HCT116 (cell line): ENCODE measurements around the gene ADD2. TPM values are rescaled to one million over a fixed set of nuclear protein-coding genes. Genes with fewer than 3 reads are reported as not detected.

Experiments used
- ATAC-seq: fragments of 200-7000 bp; cut with Tn5 transposase; 2 replicates; pipeline ENCODE4 v1.9.1; 2020; ENCODE audit warnings: mild to moderate bottlenecking, moderate library complexity
- BruUV-seq: library from RNA; stranded (reverse); fragments of 400-500 nt; replicated peaks from 2 replicates; lab custom pipeline; 2021; lab: Mats Ljungman, UMichigan
- CTCF ChIA-PET: fragments of 300-600 bp; sonication (Branson Sonifier 250); formaldehyde crosslinking; loops from one replicate; lab custom pipeline; 2021; ENCODE audit warnings: antibody characterized with exemption; lab: Charles Lee
- POLR2A ChIA-PET: fragments of 300-600, 350-600 bp; sonication (Branson Sonifier 250); formaldehyde crosslinking; loops from one replicate; lab custom pipeline; 2021; ENCODE audit warnings: antibody characterized with exemption; lab: Charles Lee
- RAD21 ChIA-PET, 2 experiments: fragments of 300-600 bp; sonication (Branson Sonifier 250); formaldehyde crosslinking; loops; one replicate each; lab custom pipeline; 2023; ENCODE audit warnings: low total read pairs in 2 of 2; ENCODE audit not compliant: uncharacterized antibody in 2 of 2, unreplicated experiment in 2 of 2, low non-redundant PET in 1 of 2; lab: Charles Lee
- DNase-seq: peaks from one replicate; pipeline ENCODE4 v3.0.0-alpha.2; 2010; ENCODE audit warnings: low read depth, low spot score
- H2AFZ ChIP-seq: fragments of 200-600 bp; shearing (Covaris generic), sonication (generic); 2 replicates; pipeline ENCODE4 v1.6.1; 2017; ENCODE audit warnings: low read depth, mixed run types, mixed read lengths, antibody characterized with exemption, low read length; ENCODE audit not compliant: poor library complexity, severe bottlenecking
- H3K27ac ChIP-seq: 2 replicates; pipeline ENCODE4 v1.5.1; 2012; ENCODE audit warnings: low read depth, low read length
- H3K27me3 ChIP-seq: fragments of 200-600 bp; sonication (generic); 2 replicates; pipeline ENCODE4 v1.6.1; 2016; ENCODE audit warnings: mixed run types, low read length, mixed read lengths; ENCODE audit not compliant: insufficient read depth
- H3K36me3 ChIP-seq, 2 experiments: fragments of 200-500 bp in 1 of 2; fragments of 200-600 bp in 1 of 2; sonication (Bioruptor generic) in 1 of 2; sonication (generic) in 1 of 2; 2 replicates each; pipeline versions ENCODE4 v1.5.1 to v1.6.1; 2014 to 2016; ENCODE audit warnings: low read length in 2 of 2, inconsistent platforms in 1 of 2, mixed read lengths in 1 of 2, mixed run types in 1 of 2; ENCODE audit not compliant: insufficient read depth in 2 of 2, control insufficient read depth in 1 of 2
- H3K4me1 ChIP-seq, 2 experiments: fragments of 200-600 bp in 1 of 2; sonication (generic) in 1 of 2; 2 replicates each; pipeline versions ENCODE4 v1.5.1 to v1.6.1; 2012 to 2017; ENCODE audit warnings: low read length in 2 of 2, inconsistent platforms in 1 of 2, mild to moderate bottlenecking in 1 of 2, mixed read lengths in 1 of 2, mixed run types in 1 of 2, moderate library complexity in 1 of 2; ENCODE audit not compliant: insufficient read depth in 2 of 2, control insufficient read depth in 1 of 2
- H3K4me2 ChIP-seq: fragments of 200-600 bp; sonication (generic); 2 replicates; pipeline ENCODE4 v1.6.1; 2017; ENCODE audit warnings: mixed run types, low read length, mixed read lengths
- H3K4me3 ChIP-seq, 2 experiments: fragments of 200-600 bp in 1 of 2; sonication (generic) in 1 of 2; replicated peaks in 1 of 2; 2 replicates each; pipeline ENCODE4 v1.5.1; 2011 to 2016; ENCODE audit warnings: low read length in 2 of 2, control low read depth in 1 of 2, low read depth in 1 of 2, mild to moderate bottlenecking in 1 of 2, mixed read lengths in 1 of 2, mixed run types in 1 of 2
- H3K79me2 ChIP-seq: fragments of 200-600 bp; sonication (generic); 2 replicates; pipeline ENCODE4 v1.6.1; 2017; ENCODE audit warnings: mild to moderate bottlenecking, mixed run types, low read length, moderate library complexity, mixed read lengths; ENCODE audit not compliant: insufficient read depth
- H3K9ac ChIP-seq: fragments of 200-600 bp; sonication (generic); 2 replicates; pipeline ENCODE4 v1.6.1; 2016; ENCODE audit warnings: low read length, mixed read lengths
- H3K9me2 ChIP-seq: fragments of 200-600 bp; sonication (generic), shearing (Covaris generic); 2 replicates; pipeline ENCODE4 v1.6.1; 2017; ENCODE audit warnings: mixed run types, mild to moderate bottlenecking, moderate library complexity; ENCODE audit not compliant: insufficient read depth
- H3K9me3 ChIP-seq, 2 experiments: fragments of 200-500 bp in 1 of 2; fragments of 200-600 bp in 1 of 2; sonication (Bioruptor generic) in 1 of 2; sonication (generic) in 1 of 2; 2 replicates each; pipeline ENCODE4 v1.6.1; 2014 to 2017; ENCODE audit warnings: low read length in 2 of 2, mixed read lengths in 2 of 2, inconsistent platforms in 1 of 2, low read depth in 1 of 2, mild to moderate bottlenecking in 1 of 2, mixed run types in 1 of 2, moderate library complexity in 1 of 2; ENCODE audit not compliant: control insufficient read depth in 1 of 2, insufficient read depth in 1 of 2
- H4K20me1 ChIP-seq: fragments of 200-600 bp; sonication (generic), shearing (Covaris generic); 2 replicates; pipeline ENCODE4 v1.6.1; 2017; ENCODE audit warnings: mixed run types, mild to moderate bottlenecking, moderate library complexity; ENCODE audit not compliant: insufficient read depth
- CBX3 ChIP-seq: IDR thresholded peaks from 2 replicates; pipeline ENCODE4 v1.6.1; 2012; ENCODE audit warnings: low read depth
- CTCF ChIP-seq, 3 experiments: fragments of 200-600 bp in 1 of 3; sonication (generic) in 1 of 3; IDR thresholded peaks in 2 of 3; conservative IDR thresholded peaks in 1 of 3; 2 replicates each; pipeline ENCODE4 v1.5.1; 2012 to 2017; ENCODE audit warnings: low read depth in 2 of 3, low read length in 2 of 3, antibody characterized with exemption in 1 of 3, borderline replicate concordance in 1 of 3, control low read depth in 1 of 3, mild to moderate bottlenecking in 1 of 3, mixed read lengths in 1 of 3, mixed run types in 1 of 3, moderate library complexity in 1 of 3; ENCODE audit not compliant: insufficient read depth in 1 of 3
- EGR1 ChIP-seq: IDR thresholded peaks from 2 replicates; pipeline ENCODE4 v1.6.1; 2012; ENCODE audit warnings: low read depth
- FOSL1 ChIP-seq: IDR thresholded peaks from 2 replicates; pipeline ENCODE4 v1.6.1; 2012; ENCODE audit warnings: low read depth
- SIN3A ChIP-seq: IDR thresholded peaks from 2 replicates; pipeline ENCODE4 v1.6.1; 2012; ENCODE audit warnings: low read depth
- SP1 ChIP-seq: IDR thresholded peaks from 2 replicates; pipeline ENCODE4 v1.6.1; 2012; ENCODE audit warnings: low read depth
- TCF7L2 ChIP-seq: IDR thresholded peaks from 2 replicates; pipeline ENCODE4 v1.7.0; 2011; ENCODE audit warnings: borderline replicate concordance, inconsistent platforms; ENCODE audit not compliant: insufficient read depth, insufficient read length; ENCODE audit errors: extremely low read depth
- intact Hi-C: fragments of 100-400 bp; cut with micrococcal nuclease; formaldehyde crosslinking; loops from 2 replicates; pipeline ENCODE4 v1.10.0; 2022
- total RNA-seq: library from RNA; stranded (reverse); gene quantifications from one replicate; pipeline ENCODE4 v1.2.1, GENCODE V29; 2021; ENCODE audit not compliant: unreplicated experiment

Gene ADD2
- total RNA-seq, 1 experiment from 2014 or later: 0.15 TPM

GRCh38 chr2:70724366-70724765 is 43.6 kb downstream of the ADD2 start:
- ChIA-PET RAD21 (no interaction called here), CTCF (no interaction called here), POLR2A (no interaction called here)
- no peaks in the 10 kb centered on the region for H3K27me3 ChIP-seq
- no peak overlapping the region for H3K27ac ChIP-seq
- intact Hi-C loops: no loop called here
- H3K4me2 ChIP-seq: no peak overlapping the region
- ATAC-seq: no peak
- no peak overlapping the region for H2AFZ ChIP-seq
- H3K36me3 ChIP-seq: no peaks in the 10 kb centered on the region
- no peaks in the 10 kb centered on the region for H3K79me2 ChIP-seq
- H3K4me3 ChIP-seq: no peak overlapping the region
- TF ChIP-seq EGR1: no peak
- TF ChIP-seq TCF7L2: no peak
- no peak for TF ChIP-seq FOSL1
- TF ChIP-seq CTCF (IDR thresholded peaks at IDR 0.05 in 2 of 3, conservative IDR thresholded peaks at IDR 0.05 in 1 of 3; ENCODE audit: borderline replicate concordance in 1 of 3, insufficient read depth in 1 of 3, low read depth in 2 of 3, low read length in 2 of 3): no peak
- TF ChIP-seq SIN3A: no peak
- H3K9ac ChIP-seq: no peak overlapping the region
- BruUV-seq: no TSS peak
- no peak for DNase-seq
- H3K9me2 ChIP-seq: no peaks in the 10 kb centered on the region
- H3K4me1 ChIP-seq: peaks cover 0 to 6% of the 10 kb centered on the region in 2 experiments; a peak in 2 of 4 replicates
- H4K20me1 ChIP-seq: no peaks in the 10 kb centered on the region
- no peaks in the 10 kb centered on the region for H3K9me3 ChIP-seq

- CTCF ChIA-PET: no interaction called here
- no peaks in the 10 kb centered on the region for H3K9me2 ChIP-seq
- no peak overlapping the region for H3K27ac ChIP-seq
- H4K20me1 ChIP-seq: no peaks in the 10 kb centered on the region
- no peaks in the 10 kb centered on the region for H3K36me3 ChIP-seq
- H3K27me3 ChIP-seq: no peaks in the 10 kb centered on the region
- H3K9me3 ChIP-seq: no peaks in the 10 kb centered on the region
- POLR2A ChIA-PET: no interaction called here
- no peak for TF ChIP-seq CBX3
- no peak for TF ChIP-seq SP1
- no peak for TF ChIP-seq SIN3A
- no peak overlapping the region for H3K4me2 ChIP-seq
- no peak overlapping the region for H3K9ac ChIP-seq
- BruUV-seq: no TSS peak
- H3K4me3 ChIP-seq: no peak overlapping the region
- peaks cover 0 to 6% of the 10 kb centered on the region in 2 experiments; a peak in 2 of 4 replicates for H3K4me1 ChIP-seq
- RAD21 ChIA-PET: no interaction called here
- no peaks in the 10 kb centered on the region for H3K79me2 ChIP-seq
- H2AFZ ChIP-seq: no peak overlapping the region
- intact Hi-C loops: no loop called here
- DNase-seq (no peak), ATAC-seq (no peak)
These were observed 44.6 kb downstream of the ADD2 start for GRCh38 chr2:70723286-70723885.
